ENCODE measurements around the gene HOXC9. TPM values are rescaled to one million over a fixed set of nuclear protein-coding genes. Genes with fewer than 3 reads are reported as not detected.

HOXC9 gene
- total RNA-seq, 1 experiment from 2014 or later = 21.1 TPM

- Histone ChIP-seq H3K27me3 (replicated peaks; ENCODE audit: insufficient read depth, low read depth, low read length, poor library complexity) (no peaks in the 10 kb centered on the region), H3K9me3 (ENCODE audit: low read depth, low read length, poor library complexity, severe bottlenecking) (peaks cover 6% of the 10 kb centered on the region), H3K27ac (ENCODE audit: low read depth, low read length, poor library complexity, severe bottlenecking) (no peak overlapping the region), H3K4me1 (ENCODE audit: insufficient read depth, low read length, poor library complexity, severe bottlenecking) (peaks cover 33% of the 10 kb centered on the region), H3K4me3 (ENCODE audit: low read depth, low read length, poor library complexity, severe bottlenecking) (no peak overlapping the region), H3K36me3 (ENCODE audit: insufficient read depth, low read length, poor library complexity, severe bottlenecking) (no peaks in the 10 kb centered on the region)
- ChIA-PET CTCF (no interaction called here), POLR2A (ENCODE audit: low non-redundant PET) (interaction anchor here (0.6 kb wide), 1 partner anchor 591 kb away, joined by 8 read pairs; the partner anchor contains the start of gene SP1)
- intact Hi-C loops (cut with micrococcal nuclease; ENCODE audit: unreplicated experiment) = no loop called here
- no peak for DNase-seq (ENCODE audit: low spot score)
- no TSS peak for BruUV-seq (replicated peaks)
- TF ChIP-seq EZH2 (IDR thresholded peaks at IDR 0.05; ENCODE audit: borderline replicate concordance, low read depth, low read length, poor library complexity, severe bottlenecking) (no peak), CTCF (conservative IDR thresholded peaks at IDR 0.05; ENCODE audit: low read depth, low read length) (no peak)
Measured at GRCh38 chr12:53971129-53971528, 28.8 kb upstream of the HOXC9 start.

GRCh38 chr12:53971686-53972085 lies 28.3 kb upstream of the HOXC9 start:
- no peaks in the 10 kb centered on the region for H3K27me3 ChIP-seq (replicated peaks; ENCODE audit: insufficient read depth, low read depth, low read length, poor library complexity)
- H3K27ac ChIP-seq (ENCODE audit: low read depth, low read length, poor library complexity, severe bottlenecking) = no peak overlapping the region
- CTCF ChIA-PET = no interaction called here
- H3K4me3 ChIP-seq (ENCODE audit: low read depth, low read length, poor library complexity, severe bottlenecking) = no peak overlapping the region
- no peak for TF ChIP-seq CTCF (conservative IDR thresholded peaks at IDR 0.05; ENCODE audit: low read depth, low read length)
- no peak for TF ChIP-seq EZH2 (IDR thresholded peaks at IDR 0.05; ENCODE audit: borderline replicate concordance, low read depth, low read length, poor library complexity, severe bottlenecking)
- POLR2A ChIA-PET (ENCODE audit: low non-redundant PET) = interaction anchor here (0.6 kb wide), 1 partner anchor 591 kb away, joined by 8 read pairs; the partner anchor contains the start of gene SP1
- intact Hi-C loops (cut with micrococcal nuclease; ENCODE audit: unreplicated experiment) = no loop called here
- no TSS peak for BruUV-seq (replicated peaks)
- H3K36me3 ChIP-seq (ENCODE audit: insufficient read depth, low read length, poor library complexity, severe bottlenecking) = no peaks in the 10 kb centered on the region
- peaks cover 36% of the 10 kb centered on the region for H3K4me1 ChIP-seq (ENCODE audit: insufficient read depth, low read length, poor library complexity, severe bottlenecking)
- no peak for DNase-seq (ENCODE audit: low spot score)
- peaks cover 6% of the 10 kb centered on the region for H3K9me3 ChIP-seq (ENCODE audit: low read depth, low read length, poor library complexity, severe bottlenecking)

GRCh38 chr12:53972152-53972702 lies 27.7 kb upstream of the HOXC9 start:
- Histone ChIP-seq H3K27me3 (replicated peaks; ENCODE audit: insufficient read depth, low read depth, low read length, poor library complexity) (no peaks in the 10 kb centered on the region), H3K27ac (ENCODE audit: low read depth, low read length, poor library complexity, severe bottlenecking) (no peak overlapping the region), H3K4me1 (ENCODE audit: insufficient read depth, low read length, poor library complexity, severe bottlenecking) (peaks cover 37% of the 10 kb centered on the region), H3K36me3 (ENCODE audit: insufficient read depth, low read length, poor library complexity, severe bottlenecking) (no peaks in the 10 kb centered on the region), H3K4me3 (ENCODE audit: low read depth, low read length, poor library complexity, severe bottlenecking) (no peak overlapping the region), H3K9me3 (ENCODE audit: low read depth, low read length, poor library complexity, severe bottlenecking) (peaks cover 6% of the 10 kb centered on the region)
- no TSS peak for BruUV-seq (replicated peaks)
- intact Hi-C loops (cut with micrococcal nuclease; ENCODE audit: unreplicated experiment) = no loop called here
- POLR2A ChIA-PET (ENCODE audit: low non-redundant PET) = no interaction called here
- CTCF ChIA-PET = no interaction called here
- TF ChIP-seq CTCF (conservative IDR thresholded peaks at IDR 0.05; ENCODE audit: low read depth, low read length) (no peak), EZH2 (IDR thresholded peaks at IDR 0.05; ENCODE audit: borderline replicate concordance, low read depth, low read length, poor library complexity, severe bottlenecking) (no peak)
- DNase-seq (ENCODE audit: low spot score) = no peak
